HG03378 (cell line): Measurements from ENCODE around the gene TUT4.

Experiments used
- ATAC-seq: cut with Tn5 transposase; IDR thresholded peaks from one replicate; pipeline ENCODE4 v1.9.1; 2021; ENCODE audit warnings: mild to moderate bottlenecking, moderate library complexity; ENCODE audit not compliant: unreplicated experiment

TUT4 gene

DNA sequence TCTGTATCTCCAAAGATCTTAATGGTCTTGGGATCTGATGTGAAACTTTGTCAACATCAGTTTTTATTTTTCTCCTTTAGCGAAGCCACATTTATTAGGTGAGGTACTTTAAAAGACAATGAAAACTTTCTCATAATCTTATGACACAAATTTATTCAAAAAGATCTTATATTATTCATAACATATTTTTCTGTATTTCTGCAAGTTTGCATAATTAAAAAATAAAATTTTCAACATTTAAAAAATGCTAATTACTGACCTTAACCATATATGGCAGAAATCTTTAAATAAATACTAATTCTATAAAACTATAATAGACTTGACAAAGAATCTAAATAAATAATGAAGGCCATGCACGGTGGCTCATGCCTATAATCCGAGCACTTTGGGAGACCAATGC, 75.9 kb downstream of the TUT4 start:
- no peak for ATAC-seq

DNA sequence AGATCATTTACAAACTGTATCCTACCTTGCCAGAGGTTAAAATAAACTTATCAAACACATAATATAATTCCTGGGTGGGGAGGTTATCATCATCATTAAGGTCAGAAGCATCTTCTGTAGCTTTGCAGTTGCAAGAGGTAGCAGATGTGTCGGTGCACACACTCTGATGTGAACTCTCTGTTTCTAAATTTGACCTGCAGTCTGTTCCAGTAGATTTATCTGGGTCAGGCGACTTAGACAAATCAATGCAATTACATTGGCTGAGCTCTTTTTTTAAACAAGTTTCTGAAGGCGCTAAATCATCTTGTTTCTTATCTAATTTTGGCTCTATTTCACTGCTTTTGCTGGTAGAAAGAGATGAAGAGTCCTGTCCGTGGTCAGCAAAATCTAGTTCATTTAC, 78.1 kb downstream of the TUT4 start:
- ATAC-seq = no peak

- ATAC-seq = no peak
Observed at GRCh38 chr1:52473039-52473438, 79.9 kb downstream of the TUT4 start.

DNA sequence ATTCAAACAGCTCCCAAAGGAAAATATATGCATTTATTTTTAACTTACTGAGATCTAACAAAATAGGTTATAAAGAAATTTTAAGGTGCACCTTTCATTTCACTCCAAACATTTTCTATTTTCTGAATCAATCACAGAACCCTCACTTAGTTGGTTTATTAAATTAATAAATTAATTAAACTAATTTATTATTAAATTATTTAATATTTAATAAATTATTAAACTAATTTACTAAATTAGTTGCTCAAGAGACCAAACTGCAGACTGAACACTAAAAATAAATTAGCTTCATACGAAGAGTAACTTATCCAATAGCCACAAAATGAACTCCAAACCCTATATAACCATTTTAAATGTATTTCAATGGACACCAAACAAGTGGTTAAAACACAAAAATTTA, 80.5 kb downstream of the TUT4 start:
- ATAC-seq = no peak

GRCh38 chr1:52469108-52469507, 83.8 kb downstream of the TUT4 start:
- ATAC-seq = no peak

DNA sequence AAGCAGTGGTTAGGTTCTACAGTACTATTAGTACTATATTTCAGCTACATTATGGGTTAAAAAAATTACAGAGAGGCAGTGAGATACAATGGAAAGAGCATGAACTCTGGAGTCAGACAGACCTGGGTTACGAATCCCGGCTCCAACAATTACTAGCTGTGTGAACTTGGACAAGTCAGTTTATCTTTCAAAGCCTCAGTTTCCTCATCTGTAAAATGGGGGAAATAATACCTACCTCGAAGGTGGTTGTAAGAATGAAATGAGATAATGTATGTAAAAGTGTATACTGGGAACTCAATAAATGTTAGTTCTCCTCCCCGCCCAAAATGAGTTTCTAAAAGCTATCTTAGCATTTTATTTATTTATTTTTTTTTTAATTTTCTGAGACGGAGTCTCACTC, 89.0 kb downstream of the TUT4 start:
- ATAC-seq = no peak

DNA sequence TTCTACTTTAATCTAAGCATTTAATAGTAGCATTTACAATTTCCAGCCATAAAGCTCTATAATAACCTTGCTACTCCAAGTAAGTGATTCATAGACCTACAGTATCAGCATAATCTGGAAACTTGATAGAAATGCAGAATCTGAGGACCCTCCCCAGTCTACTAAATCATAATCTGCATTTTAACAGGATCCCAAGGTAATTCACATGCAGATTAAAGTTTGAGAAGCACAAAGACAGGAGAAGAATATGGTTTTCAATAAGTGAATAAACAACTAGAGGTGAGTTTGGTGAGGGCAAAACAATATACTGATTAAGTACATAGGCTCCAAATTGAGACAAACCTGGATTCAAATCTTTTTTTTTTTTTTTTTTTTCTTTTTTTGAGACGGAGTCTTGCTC, 91.1 kb downstream of the TUT4 start:
- ATAC-seq = no peak

- no peak for ATAC-seq
Observed at GRCh38 chr1:52460694-52461093, 92.2 kb downstream of the TUT4 start.

DNA sequence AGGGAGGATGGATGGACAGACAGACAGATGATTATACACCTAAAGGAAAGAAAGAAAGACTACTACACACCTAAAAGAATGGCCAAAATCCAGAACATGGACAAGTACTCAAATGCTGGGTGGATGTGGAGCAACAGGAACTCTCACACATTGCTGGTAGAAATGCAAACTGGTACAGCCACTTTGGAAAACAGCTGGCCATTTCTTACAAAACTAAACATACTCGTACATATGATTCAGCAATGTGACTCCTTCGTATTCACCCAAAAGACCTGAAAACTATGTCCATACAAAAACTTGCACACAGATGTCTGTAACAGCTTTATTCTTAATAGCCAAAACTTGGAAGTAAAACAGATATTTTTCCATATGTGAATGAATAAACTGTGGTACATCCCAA, 97.2 kb downstream of the TUT4 start:
- ATAC-seq = no peak

DNA sequence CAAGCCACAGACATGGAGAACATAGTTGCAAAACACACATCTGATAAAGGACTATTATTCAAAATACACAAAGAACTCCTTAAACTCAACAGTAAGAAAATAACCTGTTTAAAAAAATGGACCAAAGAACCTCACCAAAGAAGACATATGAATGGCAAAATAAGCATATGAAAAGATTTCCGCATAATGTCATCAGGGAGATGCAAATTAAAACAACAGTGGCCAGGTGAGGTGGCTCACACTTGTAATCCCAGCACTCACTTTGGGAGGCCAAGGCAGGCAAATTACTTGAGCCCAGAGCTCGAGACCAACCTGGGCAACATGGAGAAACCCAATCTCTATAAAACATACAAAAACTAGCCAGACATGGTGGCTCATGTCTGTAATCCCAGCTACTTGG, 98.1 kb downstream of the TUT4 start:
- no peak for ATAC-seq

DNA sequence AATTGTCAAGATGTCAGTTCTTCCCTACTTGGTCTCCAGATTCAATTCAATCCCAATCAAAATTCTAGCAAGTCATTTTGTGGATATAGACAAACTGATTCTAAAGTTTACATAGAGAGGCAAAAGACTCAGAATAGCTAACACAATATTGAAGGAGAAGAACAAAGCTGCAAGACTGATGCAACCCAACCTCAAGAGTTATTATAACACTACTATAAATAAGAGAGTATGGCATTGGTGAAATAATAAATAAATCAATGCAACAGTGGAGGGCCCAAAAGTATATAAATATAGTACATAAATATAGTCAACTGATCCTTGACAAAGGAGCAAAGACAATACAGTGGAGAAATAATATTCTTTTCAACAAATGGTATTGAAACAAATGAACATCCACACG, 98.8 kb downstream of the TUT4 start:
- ATAC-seq = no peak

DNA sequence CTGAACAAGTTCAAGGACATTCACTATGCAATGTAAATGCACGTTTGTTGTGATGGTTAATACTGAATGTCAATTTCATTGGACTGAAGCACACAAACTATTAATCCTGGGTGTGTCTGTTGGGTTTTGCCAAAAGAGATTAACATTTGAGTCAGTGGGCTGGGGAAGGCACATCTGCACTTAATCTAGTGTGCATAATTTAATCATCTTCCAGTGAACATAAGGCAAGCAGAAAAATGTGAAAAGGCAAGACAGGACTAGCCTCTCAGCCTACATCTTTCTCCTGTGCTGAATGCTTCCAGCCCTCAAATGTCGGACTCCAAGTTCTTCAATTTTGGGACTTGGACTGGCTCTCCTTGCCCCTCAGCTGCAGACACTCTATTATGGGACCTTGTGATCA, 108.4 kb downstream of the TUT4 start:
- ATAC-seq = no peak

- ATAC-seq = no peak
Observed at GRCh38 chr1:52439976-52440375, 112.9 kb downstream of the TUT4 start.

DNA sequence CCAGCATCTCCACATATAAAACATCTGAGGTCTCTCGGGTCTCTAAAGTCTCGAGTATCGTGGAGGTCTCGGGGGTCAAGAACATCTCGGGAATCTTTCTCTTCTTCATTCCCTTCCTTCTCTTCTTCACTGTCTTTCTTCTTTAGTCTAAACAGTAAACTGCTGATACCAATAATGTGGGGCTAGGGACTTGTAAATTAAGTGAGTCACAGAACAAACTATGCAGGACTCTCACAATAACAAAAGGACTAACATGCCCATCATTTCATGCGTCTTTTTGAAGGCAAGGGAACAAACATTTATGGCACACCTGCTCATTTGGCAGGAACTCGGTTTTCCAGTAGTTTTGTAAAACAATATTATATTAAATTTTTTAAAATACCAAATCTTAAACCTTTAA, 116.1 kb downstream of the TUT4 start:
- ATAC-seq = no peak

DNA sequence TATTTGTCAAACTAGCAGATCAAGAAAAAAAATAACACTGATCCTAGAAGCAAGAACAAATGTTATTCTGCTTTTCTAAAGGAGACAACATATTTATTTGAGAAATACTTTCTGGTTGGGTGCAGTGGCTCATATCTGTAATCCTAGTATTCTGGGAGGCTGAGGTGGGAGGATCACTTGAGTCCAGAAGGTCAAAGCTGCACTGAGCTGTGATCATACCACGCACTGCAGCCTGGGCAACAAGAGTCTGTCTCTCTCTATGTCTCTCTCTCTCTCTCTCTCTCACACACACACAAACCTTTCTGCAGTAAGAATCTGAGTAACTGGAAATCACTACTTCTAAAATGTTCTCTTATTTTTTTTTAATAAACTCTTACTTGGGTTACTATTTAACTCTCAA, 117.2 kb downstream of the TUT4 start:
- ATAC-seq = no peak

DNA sequence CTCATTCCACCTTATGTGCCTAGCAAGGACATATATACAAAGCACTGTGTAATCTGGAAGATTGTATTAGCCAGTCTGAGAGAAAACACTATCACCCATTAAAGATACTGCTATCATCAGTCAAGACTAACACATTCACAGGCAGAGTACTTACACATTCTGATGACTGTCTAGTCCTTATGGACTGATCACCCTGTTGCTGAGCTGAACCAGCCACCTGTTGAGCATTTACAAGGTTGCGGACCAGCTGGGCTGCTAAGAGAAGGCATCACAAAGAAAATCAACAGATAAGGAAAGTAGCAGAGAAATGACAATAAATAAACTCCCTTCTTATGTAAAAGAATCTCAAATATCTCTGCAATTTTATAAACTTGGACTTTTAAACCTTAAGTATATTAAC, 117.7 kb downstream of the TUT4 start:
- ATAC-seq = no peak

- no peak for ATAC-seq
Observed at GRCh38 chr1:52432807-52433206, 120.1 kb downstream of the TUT4 start.

DNA sequence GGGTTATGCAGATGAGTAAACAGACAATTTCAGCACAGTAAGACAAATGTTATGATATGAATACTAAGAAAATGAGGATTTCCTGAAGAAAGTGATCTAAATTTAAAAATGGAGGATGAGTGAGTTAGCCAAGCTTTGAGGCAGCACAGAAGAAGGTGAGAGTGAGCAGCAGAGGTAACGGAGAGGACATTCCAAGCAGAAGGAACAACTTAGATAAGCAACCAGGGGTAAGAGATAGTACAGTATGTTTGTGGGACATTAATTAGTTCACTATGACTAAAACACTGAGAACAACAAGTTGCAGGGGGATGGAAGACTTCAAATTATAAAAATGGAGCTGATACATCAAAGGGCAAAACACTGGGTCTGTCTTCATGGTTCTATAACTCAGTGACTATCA, 125.7 kb downstream of the TUT4 start:
- ATAC-seq = no peak

GRCh38 chr1:52426371-52426770, 126.5 kb downstream of the TUT4 start:
- ATAC-seq = no peak

DNA sequence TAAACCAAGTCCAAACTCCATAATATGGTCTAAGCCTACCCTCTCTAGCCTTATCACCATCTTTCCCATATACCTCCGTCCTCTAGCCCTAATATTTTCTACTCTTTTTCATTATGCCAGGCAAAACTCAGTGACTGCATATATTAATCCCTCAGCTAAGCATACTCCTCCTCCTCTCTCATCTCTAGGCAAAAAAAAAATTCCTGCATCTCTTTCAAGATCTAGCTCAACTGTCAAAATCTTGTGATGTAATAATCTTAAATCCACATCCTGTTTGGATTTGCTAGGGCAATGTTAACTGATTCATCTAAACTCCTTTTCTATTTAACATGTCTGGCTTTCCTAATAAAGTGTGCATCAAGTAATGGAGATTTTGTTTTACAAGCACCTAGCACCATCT, 128.1 kb downstream of the TUT4 start:
- ATAC-seq = no peak

- no peak for ATAC-seq
Observed at GRCh38 chr1:52424231-52424636, 128.7 kb downstream of the TUT4 start.

- no peak for ATAC-seq
Observed at GRCh38 chr1:52423771-52424170, 129.1 kb downstream of the TUT4 start.

DNA sequence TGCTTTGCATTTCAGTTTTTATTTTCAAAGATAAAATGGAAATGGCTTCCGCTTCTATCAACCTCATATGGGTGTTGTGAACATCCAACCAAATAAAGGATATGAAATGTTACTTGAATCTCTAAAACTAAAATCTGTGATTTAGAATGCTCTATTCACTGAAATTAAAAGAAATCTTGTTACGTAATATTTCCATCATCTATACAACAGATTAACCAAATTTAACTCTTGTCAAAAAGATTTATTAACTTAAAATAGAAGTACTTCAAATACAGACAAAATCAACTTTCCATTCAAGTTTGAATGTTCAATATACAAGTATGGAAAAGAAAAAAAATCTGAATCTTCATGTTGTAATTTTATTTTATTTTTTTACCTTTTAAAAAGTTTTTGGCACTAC, 129.8 kb downstream of the TUT4 start:
- no peak for ATAC-seq

GRCh38 chr1:52420713-52421112, 132.2 kb downstream of the TUT4 start:
- ATAC-seq = no peak
